Stimulated activated naive CD4-positive, alpha-beta T cell (primary cell): ENCODE measurements around the gene KCNH5.

Experiments used
- DNase-seq, 6 experiments: peaks; one replicate each; lab custom pipeline; 2025; lab: John Stamatoyannopoulos, UW

Gene KCNH5

DNA sequence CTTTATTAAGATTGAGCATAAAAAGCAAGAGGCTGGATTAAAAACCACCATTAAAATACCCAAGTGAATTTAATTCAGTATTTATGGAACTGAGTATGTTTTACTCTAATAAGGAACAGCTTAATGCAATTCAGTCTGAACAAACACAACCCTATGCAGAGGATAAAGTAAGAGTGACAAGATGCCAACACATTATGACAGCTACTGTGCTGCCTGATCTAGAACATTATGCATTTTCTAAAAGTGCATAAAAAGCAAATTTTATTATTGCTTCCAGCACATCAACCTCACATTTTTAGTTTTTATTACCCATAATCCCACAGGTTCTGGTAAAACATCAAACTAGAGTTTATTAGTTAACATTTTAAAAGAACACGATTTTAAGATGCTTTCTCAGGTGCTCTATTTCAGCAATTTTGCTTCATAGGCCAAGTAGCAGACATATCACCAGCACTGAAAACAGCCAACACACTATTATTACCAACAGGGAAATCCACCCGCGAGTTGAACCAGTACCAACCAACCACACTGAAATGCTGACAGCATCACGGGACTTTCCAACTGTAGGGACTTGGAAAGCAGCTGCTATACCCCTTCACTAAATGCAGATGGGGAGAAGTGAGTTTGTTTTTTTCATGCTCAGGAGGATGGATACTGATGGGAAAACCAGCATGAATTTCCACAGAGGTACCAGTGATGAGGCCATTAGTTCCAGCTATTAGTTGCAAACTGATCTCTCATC, 372.1 kb downstream of the KCNH5 start:
- no peak for DNase-seq

- no peak for DNase-seq
Measured at GRCh38 chr14:62670526-62670925, 374.7 kb downstream of the KCNH5 start.

- DNase-seq = no peak
Measured at GRCh38 chr14:62667421-62667914, 377.8 kb downstream of the KCNH5 start.

DNA sequence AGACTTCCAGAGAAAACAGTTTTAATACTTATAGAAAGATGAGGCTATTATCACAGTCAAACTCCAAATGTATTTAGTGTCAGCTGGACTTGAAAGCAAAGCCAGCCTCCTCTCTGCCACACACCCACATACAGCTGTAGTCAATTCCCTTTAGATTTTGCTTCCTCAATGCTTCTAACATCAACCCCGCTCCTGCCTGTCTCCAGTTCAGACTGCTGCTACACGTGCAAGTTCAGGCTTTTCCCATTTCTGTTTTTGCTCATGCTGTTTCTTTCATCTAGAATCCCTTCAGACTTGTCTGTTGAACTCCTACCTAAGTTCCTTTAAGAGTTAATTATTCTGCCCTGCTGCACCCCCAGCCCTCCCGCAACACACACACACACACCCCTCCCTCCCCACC, 380.0 kb downstream of the KCNH5 start:
- DNase-seq = no peak

GRCh38 chr14:62663456-62663821, 381.8 kb downstream of the KCNH5 start:
- no peak for DNase-seq

GRCh38 chr14:62662811-62663455, 382.3 kb downstream of the KCNH5 start:
- no peak for DNase-seq

DNA sequence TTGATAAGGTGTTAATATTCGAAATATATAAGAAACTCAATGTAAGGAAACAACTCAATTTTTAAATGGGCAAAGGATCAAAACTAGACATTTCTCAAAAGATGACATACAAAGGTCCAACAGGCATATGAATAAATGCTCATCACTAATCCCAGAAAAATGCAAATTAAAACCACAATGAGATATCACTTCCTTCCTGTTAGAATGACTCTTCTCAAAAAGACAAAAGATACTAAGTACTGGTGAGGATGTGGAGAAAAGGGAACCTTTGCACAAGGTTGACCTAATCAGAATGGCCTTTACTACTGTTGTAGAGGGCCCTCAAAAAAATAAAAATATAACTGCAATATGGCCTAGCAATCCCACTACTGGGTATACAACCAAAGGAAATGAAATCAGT, 383.4 kb downstream of the KCNH5 start:
- no peak for DNase-seq

DNA sequence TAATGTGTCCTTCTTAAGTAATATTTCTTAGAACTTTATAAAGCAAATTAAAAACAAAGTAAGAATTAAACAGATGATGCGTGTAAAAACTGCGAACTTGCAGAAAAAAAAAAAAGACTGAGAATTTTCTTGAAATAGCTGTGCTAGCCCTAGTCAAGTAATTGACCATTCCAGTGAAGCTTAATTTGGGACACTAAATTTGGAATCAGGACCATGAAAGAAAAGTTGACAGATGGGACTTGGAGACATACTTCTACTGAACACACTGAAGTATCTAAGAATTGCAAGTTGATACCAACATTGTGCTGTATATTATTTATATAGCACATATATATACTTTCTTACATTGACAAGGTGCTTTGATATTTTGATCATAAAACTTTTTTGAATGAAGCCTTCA, 386.6 kb downstream of the KCNH5 start:
- no peak for DNase-seq

DNA sequence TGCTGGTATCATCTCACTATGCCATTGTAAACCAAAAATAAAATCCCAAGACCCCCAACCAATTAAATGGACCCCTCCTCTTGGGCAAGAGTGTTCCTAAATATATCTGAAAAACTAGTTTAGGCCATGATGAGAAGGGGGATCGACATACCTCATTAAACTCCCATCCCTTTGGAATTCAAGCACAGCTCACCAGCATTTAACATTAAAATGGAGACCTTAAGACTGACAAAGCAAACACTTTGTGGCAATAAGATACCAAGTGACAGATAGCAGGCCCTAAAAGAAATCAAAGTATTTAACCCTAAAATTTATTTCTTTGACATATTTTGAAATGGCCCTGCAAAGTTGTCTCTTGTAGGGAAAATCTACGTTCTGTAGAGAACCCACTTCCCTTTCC, 387.9 kb downstream of the KCNH5 start:
- DNase-seq = no peak

GRCh38 chr14:62655166-62655565, 390.1 kb downstream of the KCNH5 start:
- no peak for DNase-seq

DNA sequence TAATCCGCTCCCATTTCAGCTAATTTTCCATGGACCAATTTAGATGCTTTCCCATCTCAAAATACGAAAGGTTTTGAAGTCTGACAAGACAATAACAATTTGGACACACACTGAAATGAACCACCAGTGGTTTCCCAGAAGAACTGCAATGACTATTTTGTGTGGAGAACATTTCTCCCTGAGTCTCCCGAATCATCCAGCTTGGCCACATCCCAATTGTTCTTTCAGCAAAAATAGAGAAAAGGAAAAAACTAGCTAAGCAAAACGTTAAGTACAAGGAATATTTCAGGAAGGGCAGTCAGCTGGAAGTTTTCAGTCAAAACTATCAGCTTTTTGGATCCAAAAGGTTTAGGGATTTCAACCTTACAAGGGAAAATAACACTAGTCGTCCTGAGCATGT, 390.6 kb downstream of the KCNH5 start:
- no peak for DNase-seq
